HL-60 (cell line): ENCODE data around the gene C4orf33.

Experiments
- DNase-seq, 2 experiments: peaks; one replicate each; pipeline ENCODE4 v3.0.0-alpha.2; 2010 to 2020; ENCODE audit warnings: low read depth in 1 of 2, low spot score in 1 of 2
- H3K27ac ChIP-seq: fragments of 250-450 bp; sonication (Bioruptor Pico); replicated peaks from 2 replicates; pipeline ENCODE4 v1.5.1; 2020; ENCODE audit warnings: mild to moderate bottlenecking, moderate library complexity
- H3K27me3 ChIP-seq: fragments of 250-450 bp; sonication (Bioruptor Pico); 2 replicates; pipeline ENCODE4 v1.5.1; 2021; ENCODE audit warnings: mild to moderate bottlenecking, moderate library complexity; ENCODE audit not compliant: insufficient read depth, poor library complexity, severe bottlenecking
- H3K4me3 ChIP-seq: replicated peaks from 2 replicates; pipeline ENCODE4 v1.5.1; 2011; ENCODE audit warnings: mild to moderate bottlenecking, control low read depth, low read length; ENCODE audit not compliant: insufficient read depth
- GABPA ChIP-seq: IDR thresholded peaks from 2 replicates; pipeline ENCODE4 v1.6.1; 2012; ENCODE audit warnings: low read depth
- POLR2AphosphoS5 ChIP-seq: IDR thresholded peaks from 2 replicates; pipeline ENCODE4 v1.6.1; 2012; ENCODE audit warnings: low read depth
- SPI1 ChIP-seq: IDR thresholded peaks from 2 replicates; pipeline ENCODE4 v1.6.1; 2012; ENCODE audit warnings: low read depth, mild to moderate bottlenecking, borderline replicate concordance
- long read RNA-seq: library from polyadenylated mRNA; unstranded; transcript quantifications from one replicate; pipeline ENCODE4 v2.0.0, GENCODE V29; 2020
- TF ChIP-seq, protein P1 (sequence below): IDR thresholded peaks from 2 replicates; pipeline ENCODE4 v1.6.1; 2012; ENCODE audit warnings: low read depth; ENCODE audit not compliant: insufficient replicate concordance
- TF ChIP-seq, protein P2 (sequence below): IDR thresholded peaks from one replicate; pipeline ENCODE4 v1.5.1; 2011; ENCODE audit warnings: low read length, control low read depth, inconsistent platforms; ENCODE audit not compliant: insufficient read depth

The C4orf33 gene
- long read RNA-seq, full-length matches to known transcripts, result 26 of 35 reads
- long read RNA-seq, partial matches to known transcripts, result 1 of 35 reads
- long read RNA-seq, other reads (novel, unspliced or antisense), result 8 of 35 reads

DNA sequence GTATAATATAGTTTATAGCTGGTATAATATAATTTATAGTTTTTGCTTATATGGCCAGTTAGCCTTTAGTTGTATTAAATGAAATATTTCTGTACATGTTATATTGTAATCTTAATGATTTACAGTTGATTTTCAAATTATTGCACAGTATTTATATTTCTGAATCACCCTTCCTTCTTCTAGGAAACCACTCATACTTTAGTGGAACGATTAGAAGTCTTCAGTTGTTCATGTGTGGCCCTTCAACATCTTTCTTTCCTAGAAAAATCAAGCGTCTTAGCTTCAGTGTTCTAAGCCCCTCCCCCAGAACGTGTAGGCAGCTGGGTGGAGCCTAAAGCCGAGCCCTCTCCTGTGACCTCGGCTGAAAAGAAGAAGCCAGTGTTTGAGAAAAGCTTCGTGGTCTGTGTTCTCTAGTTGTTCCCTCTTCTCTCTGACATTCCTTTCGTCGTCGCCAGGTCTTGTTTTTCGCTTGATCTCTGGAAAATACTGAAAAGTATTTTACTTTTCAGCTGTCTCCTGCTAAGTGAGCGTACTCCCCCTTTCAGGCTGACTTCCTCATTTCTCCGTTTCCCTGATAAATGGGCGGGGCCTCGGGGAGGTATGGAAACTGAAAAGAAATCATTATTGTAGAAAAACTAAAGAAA is at the start of gene C4orf33:
Gene C4orf33, plus strand, starts transcription at position 342 of the 644 bp plus-strand sequence. CDS start 6,459 bp downstream, outside the sequence.
- peak within 1 kb of the TSS; percentile 60 for H3K4me3 ChIP-seq
- H3K27me3 ChIP-seq, result no peaks in the 10 kb centered on the region
- TF ChIP-seq SPI1, result peak; percentile 98
- TF ChIP-seq POLR2AphosphoS5, result 0 out of 2 replicates have a peak, but pooled peaks have one; percentile 12
- TF ChIP-seq GABPA, result no peak
- peak within 1 kb of the TSS; percentile 78 for H3K27ac ChIP-seq
- peak; percentile 40 to 82 for DNase-seq

DNA sequence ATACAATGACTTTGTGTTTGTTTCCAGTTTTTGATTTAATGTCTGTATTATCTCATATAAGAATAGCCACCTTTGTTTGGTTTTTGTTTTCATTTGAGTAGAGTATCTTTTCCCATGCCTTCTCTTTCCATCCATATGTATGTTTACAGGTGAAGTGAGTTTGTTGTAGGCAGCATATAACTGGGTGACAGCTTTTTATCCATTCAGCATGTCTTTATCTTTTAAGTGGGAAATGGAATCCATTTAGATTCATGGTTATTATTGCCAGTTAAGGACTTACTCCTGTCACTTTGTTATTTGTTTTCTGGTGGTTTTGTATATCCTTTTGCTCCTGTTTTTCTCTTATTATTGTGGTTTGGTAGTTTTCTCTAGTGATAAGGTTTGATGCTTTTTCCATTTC is 36.9 kb upstream of the C4orf33 start:
- no peaks in the 10 kb centered on the region for H3K27me3 ChIP-seq

DNA sequence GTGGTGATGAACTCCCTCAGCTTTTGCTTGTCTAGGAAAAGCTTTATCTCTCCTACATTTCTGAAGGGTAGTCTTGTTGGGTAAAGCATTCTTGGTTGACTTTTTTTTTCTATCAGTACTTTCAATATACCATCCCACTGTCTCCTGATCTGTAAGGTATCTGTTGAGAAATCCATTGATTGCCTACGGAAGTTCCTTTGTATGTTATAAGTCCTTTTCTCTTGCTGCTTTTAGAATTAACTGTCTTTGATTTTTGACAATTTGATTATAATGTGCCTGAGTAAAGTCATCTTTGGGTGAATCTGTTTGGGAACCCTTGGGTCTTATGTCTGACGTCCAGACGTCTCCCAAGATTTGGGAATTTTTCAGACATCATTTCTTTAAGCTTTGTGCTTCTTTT is 33.4 kb upstream of the C4orf33 start:
- Histone ChIP-seq H3K27me3 (no peaks in the 10 kb centered on the region), H3K4me3 (no peak overlapping the region), H3K27ac (no peak overlapping the region)
- DNase-seq, result no peak
- TF ChIP-seq, protein P1, sequence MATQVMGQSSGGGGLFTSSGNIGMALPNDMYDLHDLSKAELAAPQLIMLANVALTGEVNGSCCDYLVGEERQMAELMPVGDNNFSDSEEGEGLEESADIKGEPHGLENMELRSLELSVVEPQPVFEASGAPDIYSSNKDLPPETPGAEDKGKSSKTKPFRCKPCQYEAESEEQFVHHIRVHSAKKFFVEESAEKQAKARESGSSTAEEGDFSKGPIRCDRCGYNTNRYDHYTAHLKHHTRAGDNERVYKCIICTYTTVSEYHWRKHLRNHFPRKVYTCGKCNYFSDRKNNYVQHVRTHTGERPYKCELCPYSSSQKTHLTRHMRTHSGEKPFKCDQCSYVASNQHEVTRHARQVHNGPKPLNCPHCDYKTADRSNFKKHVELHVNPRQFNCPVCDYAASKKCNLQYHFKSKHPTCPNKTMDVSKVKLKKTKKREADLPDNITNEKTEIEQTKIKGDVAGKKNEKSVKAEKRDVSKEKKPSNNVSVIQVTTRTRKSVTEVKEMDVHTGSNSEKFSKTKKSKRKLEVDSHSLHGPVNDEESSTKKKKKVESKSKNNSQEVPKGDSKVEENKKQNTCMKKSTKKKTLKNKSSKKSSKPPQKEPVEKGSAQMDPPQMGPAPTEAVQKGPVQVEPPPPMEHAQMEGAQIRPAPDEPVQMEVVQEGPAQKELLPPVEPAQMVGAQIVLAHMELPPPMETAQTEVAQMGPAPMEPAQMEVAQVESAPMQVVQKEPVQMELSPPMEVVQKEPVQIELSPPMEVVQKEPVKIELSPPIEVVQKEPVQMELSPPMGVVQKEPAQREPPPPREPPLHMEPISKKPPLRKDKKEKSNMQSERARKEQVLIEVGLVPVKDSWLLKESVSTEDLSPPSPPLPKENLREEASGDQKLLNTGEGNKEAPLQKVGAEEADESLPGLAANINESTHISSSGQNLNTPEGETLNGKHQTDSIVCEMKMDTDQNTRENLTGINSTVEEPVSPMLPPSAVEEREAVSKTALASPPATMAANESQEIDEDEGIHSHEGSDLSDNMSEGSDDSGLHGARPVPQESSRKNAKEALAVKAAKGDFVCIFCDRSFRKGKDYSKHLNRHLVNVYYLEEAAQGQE, result no peak
- TF ChIP-seq, protein P2, sequence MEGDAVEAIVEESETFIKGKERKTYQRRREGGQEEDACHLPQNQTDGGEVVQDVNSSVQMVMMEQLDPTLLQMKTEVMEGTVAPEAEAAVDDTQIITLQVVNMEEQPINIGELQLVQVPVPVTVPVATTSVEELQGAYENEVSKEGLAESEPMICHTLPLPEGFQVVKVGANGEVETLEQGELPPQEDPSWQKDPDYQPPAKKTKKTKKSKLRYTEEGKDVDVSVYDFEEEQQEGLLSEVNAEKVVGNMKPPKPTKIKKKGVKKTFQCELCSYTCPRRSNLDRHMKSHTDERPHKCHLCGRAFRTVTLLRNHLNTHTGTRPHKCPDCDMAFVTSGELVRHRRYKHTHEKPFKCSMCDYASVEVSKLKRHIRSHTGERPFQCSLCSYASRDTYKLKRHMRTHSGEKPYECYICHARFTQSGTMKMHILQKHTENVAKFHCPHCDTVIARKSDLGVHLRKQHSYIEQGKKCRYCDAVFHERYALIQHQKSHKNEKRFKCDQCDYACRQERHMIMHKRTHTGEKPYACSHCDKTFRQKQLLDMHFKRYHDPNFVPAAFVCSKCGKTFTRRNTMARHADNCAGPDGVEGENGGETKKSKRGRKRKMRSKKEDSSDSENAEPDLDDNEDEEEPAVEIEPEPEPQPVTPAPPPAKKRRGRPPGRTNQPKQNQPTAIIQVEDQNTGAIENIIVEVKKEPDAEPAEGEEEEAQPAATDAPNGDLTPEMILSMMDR, result no peak
- TF ChIP-seq POLR2AphosphoS5 (no peak), SPI1 (no peak), GABPA (no peak)

More for the DNA sequence above, 36.9 kb upstream of the C4orf33 start:
- TF ChIP-seq POLR2AphosphoS5 (no peak), SPI1 (no peak), GABPA (no peak)
- TF ChIP-seq, protein P1, result no peak
- TF ChIP-seq, protein P2, result no peak
- no peak overlapping the region for H3K4me3 ChIP-seq
- no peak for DNase-seq
- H3K27ac ChIP-seq, result no peak overlapping the region

GRCh38 chr4:129063640-129064039 is 32.3 kb upstream of the C4orf33 start:
- TF ChIP-seq, protein P2, result no peak
- TF ChIP-seq POLR2AphosphoS5, result no peak
- no peak for TF ChIP-seq GABPA
- TF ChIP-seq, protein P1, result no peak
- TF ChIP-seq SPI1, result no peak
- no peak for DNase-seq
- no peak overlapping the region for H3K4me3 ChIP-seq
- H3K27me3 ChIP-seq, result no peaks in the 10 kb centered on the region
- H3K27ac ChIP-seq, result no peak overlapping the region
